ENCODE data around the gene ELP4. TPM values are rescaled to one million over a fixed set of nuclear protein-coding genes. Genes with fewer than 3 reads are reported as not detected.

The ELP4 gene
- total and polyA plus RNA-seq, 12 donors: 10.5 to 30.4 (median 18.0) TPM

- peak overlapping the region in 1 of 4 donors; percentile 5 for H3K4me3 ChIP-seq
- TF ChIP-seq POLR2A (IDR thresholded peaks at IDR 0.05) (no peak), CTCF (IDR thresholded peaks at IDR 0.05) (no peak)
- H3K27me3 ChIP-seq: peaks cover 87% of the 10 kb centered on the region
These were observed 318.1 kb downstream of the ELP4 start for GRCh38 chr11:31827455-31828206.

GRCh38 chr11:31828217-31828616 lies 318.6 kb downstream of the ELP4 start:
- WGBS, 4 donors: 26 to 38% (median 27%) methylated on average over 7 of the region's 7 CpGs
- H3K4me1 ChIP-seq (replicated peaks in 1 of 2): no peaks in the 10 kb centered on the region
- DNase-seq: no peak
- H3K36me3 ChIP-seq (replicated peaks in 1 of 2): no peaks in the 10 kb centered on the region
- H3K27me3 ChIP-seq: peaks cover 81% of the 10 kb centered on the region
- no peak overlapping the region for H3K27ac ChIP-seq
- H3K4me3 ChIP-seq: no peak overlapping the region
- intact Hi-C loops (cut with DNase I): no loop called here
- TF ChIP-seq CTCF (IDR thresholded peaks at IDR 0.05): no peak
- no peak for TF ChIP-seq POLR2A (IDR thresholded peaks at IDR 0.05)
- no peaks in the 10 kb centered on the region for H3K9me3 ChIP-seq (replicated peaks in 1 of 3)

More at GRCh38 chr11:31827455-31828206, 318.1 kb downstream of the ELP4 start:
- intact Hi-C loops (cut with DNase I): no loop called here
- no peak overlapping the region for H3K27ac ChIP-seq
- 13 to 15% (median 14%) methylated on average over 14 to 18 of the region's 18 CpGs for WGBS, 4 donors
- H3K4me1 ChIP-seq (replicated peaks in 1 of 2): no peaks in the 10 kb centered on the region
- H3K9me3 ChIP-seq (replicated peaks in 1 of 3): no peaks in the 10 kb centered on the region
- DNase-seq: no peak
- no peaks in the 10 kb centered on the region for H3K36me3 ChIP-seq (replicated peaks in 1 of 2)

GRCh38 chr11:31830406-31830805 lies 320.8 kb downstream of the ELP4 start:
- Histone ChIP-seq H3K4me1 (replicated peaks in 1 of 2) (no peaks in the 10 kb centered on the region), H3K9me3 (replicated peaks in 1 of 3) (no peaks in the 10 kb centered on the region), H3K27me3 (peaks cover 60% of the 10 kb centered on the region), H3K27ac (no peak overlapping the region), H3K36me3 (replicated peaks in 1 of 2) (no peaks in the 10 kb centered on the region), H3K4me3 (no peak overlapping the region)
- intact Hi-C loops (cut with DNase I): no loop called here
- 69 to 81% (median 79%) methylated on average over 4 of the region's 4 CpGs for WGBS, 4 donors
- DNase-seq: no peak
- TF ChIP-seq POLR2A (IDR thresholded peaks at IDR 0.05): no peak
- TF ChIP-seq CTCF (IDR thresholded peaks at IDR 0.05): no peak

- Histone ChIP-seq H3K27ac (no peak overlapping the region), H3K4me1 (replicated peaks in 1 of 2) (no peaks in the 10 kb centered on the region), H3K4me3 (no peak overlapping the region), H3K27me3 (peaks cover 21% of the 10 kb centered on the region), H3K9me3 (replicated peaks in 1 of 3) (no peaks in the 10 kb centered on the region), H3K36me3 (replicated peaks in 1 of 2) (no peaks in the 10 kb centered on the region)
- 23 to 44% (median 33%) methylated on average over 1 of the region's 1 CpG for WGBS, 4 donors
- no peak for DNase-seq
- TF ChIP-seq CTCF (IDR thresholded peaks at IDR 0.05): no peak
- no peak for TF ChIP-seq POLR2A (IDR thresholded peaks at IDR 0.05)
- intact Hi-C loops (cut with DNase I): no loop called here
These were observed 324.7 kb downstream of the ELP4 start for GRCh38 chr11:31834237-31834636.

Other genes starting within 250 kb of the ELP4 start
- gene DCDC1, start 140.0 kb upstream of the ELP4 start, total RNA-seq: 1 to 10 TPM in 1 of 9 donors, under 1 TPM in 7, not detected in 1; 0.14 to 1.5 (median 0.37) TPM
- under 1 TPM; 0.07 to 0.29 (median 0.08) TPM for gene DCDC1, start 140.0 kb upstream of the ELP4 start, polyA plus RNA-seq
- gene DNAJC24, start 139.9 kb upstream of the ELP4 start, total RNA-seq: 10 to 100 TPM in 8 of 9 donors, 1 to 10 TPM in 1; 5.8 to 21.5 (median 13.6) TPM
- gene DNAJC24, start 139.9 kb upstream of the ELP4 start, polyA plus RNA-seq: 10 to 100 TPM in 1 of 3 donors, 1 to 10 TPM in 2; 1.9 to 20.0 (median 3.8) TPM
- 10 to 100 TPM in 7 of 9 donors, 1 to 10 TPM in 2; 5.2 to 58.1 (median 18.0) TPM for gene IMMP1L, start 145 bp upstream of the ELP4 start, total RNA-seq
- gene IMMP1L, start 145 bp upstream of the ELP4 start, polyA plus RNA-seq: 10 to 100 TPM; 57.0 to 71.9 (median 64.7) TPM